Fibroblast of peridontal ligament (primary cell): ENCODE data around the gene PDHA1.
A peak's percentile ranks its signal among the peaks of the same experiment; 100 is the strongest.

Experiments
- DNase-seq: peaks from one replicate; pipeline ENCODE4 v3.0.0-alpha.2; 2010; ENCODE audit errors: extremely low read depth

Gene PDHA1

DNA sequence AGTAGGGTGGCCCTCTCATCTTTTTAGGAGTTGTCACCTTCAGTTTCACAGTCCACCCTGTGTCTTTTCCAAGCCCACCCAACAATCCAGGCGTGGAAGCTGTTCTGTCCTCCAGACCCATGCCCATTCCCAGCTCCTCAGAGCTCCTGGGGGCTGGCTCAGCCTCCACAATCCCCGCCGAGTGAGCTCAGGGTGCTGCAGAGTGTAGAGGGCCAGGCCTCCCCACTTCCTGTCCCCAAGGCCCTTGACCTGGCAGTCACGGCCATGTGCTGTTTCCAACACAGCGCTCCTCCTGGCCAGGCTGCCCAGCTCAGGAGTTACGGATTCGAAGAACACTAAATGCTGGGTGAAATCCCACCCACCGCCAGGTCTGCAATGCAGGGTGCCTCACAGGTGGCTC, 31.8 kb downstream of the PDHA1 start:
- no peak for DNase-seq

DNA sequence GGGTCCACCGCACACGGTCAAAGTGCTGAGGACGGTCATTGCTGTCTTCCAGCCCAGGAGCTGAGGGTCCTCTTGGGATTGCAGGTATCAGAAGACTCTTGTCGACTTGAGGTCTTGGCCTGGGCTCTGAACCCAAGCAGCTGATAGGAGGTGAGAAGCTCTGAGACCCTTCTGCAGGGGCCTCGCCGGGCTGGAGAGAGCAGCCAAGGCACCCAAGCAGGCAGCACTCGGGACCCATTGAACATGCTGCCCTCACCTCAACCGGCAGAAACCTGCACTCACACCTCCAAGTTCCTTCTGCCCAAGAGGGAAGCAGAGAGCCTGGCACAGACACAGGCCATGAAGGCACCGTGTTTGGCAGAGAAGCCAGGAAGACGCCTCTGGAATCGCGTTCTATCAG, 34.1 kb downstream of the PDHA1 start:
- no peak for DNase-seq

DNA sequence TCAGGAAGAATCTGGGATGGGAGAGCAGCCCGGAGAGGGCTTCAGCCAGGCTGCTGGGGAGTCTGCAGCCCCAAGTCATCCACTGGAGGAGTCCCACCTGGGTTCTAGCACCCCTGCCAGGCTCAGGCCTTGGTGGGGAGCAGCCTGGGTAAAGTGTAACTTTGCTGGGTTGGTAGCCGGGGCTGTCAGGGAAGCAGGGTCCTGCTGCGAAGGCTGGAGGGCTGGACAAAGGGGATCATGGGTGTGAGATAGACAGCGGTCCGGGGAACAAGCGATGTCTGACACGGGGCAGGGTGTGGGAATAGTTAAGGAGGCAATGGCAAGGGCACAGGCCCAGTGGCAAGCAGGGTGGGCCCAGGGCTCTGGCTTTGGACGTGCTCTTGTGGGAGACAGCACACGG, 37.6 kb downstream of the PDHA1 start:
- DNase-seq, result no peak

GRCh38 chrX:19382555-19383145, 38.9 kb downstream of the PDHA1 start:
- DNase-seq, result peak; percentile 8

DNA sequence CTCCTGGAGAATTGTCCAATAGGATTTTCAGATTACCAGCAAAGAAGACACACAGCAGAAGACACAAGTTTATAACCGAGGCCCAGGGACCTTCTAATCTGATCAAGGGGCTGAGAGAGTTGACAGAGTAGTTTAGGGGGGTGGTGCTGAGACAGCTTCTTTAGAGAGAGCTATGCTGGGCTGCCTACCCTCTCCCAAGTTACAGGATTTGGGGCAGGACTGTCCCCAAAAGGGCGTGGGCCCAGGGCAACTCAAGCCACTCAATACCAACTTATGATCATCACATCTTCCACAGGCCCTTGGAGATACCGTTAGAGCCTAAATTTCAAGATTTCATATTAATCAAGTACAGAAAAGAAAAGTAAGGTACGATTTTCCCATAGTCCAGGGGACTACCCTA, 43.0 kb downstream of the PDHA1 start:
- DNase-seq, result no peak

DNA sequence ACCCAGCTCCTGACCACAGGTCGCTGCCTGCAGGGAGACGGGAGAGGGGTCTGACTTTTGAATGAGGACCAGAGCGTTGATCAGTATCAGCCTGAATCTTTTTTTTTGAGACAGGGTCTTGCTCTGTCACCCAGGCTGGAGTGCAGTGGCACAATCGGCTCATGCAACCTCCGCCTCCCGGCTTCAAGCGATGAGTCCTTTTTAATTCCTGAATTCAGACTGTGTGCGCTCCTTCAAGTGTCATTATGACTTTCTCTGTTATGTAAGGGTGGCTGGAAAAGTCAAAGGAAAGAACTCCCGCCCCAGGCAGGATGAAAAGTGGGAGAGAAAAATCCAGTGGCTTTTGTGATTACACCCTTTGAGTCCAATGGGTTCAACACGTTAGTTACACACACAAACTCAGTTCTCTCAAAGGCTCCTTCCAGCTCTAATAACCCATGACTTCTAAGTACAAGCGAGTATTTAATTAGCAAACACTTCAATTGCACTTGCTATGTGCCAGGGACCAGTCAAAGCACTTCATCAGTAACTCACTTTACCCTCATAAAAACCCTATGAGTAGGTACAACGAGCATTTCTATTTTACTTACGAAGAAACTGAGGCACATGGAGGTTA, 44.4 kb downstream of the PDHA1 start:
- DNase-seq, result no peak

DNA sequence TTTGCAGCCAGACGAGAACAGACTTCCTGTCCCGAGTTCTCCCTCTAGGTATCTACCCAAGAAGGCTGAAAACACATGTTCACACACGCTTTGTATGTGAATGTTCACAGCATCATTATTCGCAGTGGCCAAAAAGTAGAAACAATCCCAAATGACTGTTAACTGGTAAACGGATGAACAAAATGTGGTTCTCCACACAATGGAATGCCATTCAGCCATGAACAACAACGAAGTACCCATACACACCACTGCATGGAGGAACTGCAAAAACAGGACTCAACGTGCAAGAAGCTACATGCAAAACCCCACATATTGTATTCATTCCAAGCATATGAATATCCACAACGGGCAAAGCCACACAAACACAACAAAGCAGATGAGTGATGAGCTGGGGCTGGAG, 45.0 kb downstream of the PDHA1 start:
- no peak for DNase-seq

DNA sequence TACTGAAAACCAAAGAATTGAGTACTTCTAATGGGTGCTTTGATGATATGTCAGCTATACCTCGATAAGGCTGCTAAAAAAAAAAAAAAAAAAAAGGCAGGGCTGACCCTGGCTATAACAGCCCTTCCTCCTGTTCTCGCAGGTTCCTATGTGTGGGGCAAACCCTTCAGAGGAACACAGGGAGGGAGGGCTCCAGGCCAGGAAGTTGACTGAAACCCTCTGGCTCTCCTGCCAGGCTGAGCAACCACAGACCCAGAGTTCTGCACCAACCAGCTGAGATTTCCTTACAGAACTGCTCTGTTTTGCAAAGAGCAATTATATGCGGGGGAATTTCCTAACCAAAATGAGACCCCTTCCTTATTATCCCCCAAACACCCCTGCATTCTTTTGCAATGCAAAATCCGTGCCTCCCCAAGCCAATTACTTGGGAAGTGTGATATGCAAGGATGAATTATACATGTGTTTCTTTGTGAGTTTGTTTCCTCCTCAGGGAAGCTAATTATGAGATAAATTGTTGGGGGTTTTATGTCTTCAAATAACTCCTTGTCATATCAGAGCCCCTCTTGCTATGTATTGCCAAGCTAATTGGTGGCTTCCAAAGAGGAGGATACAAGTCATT, 45.6 kb downstream of the PDHA1 start:
- no peak for DNase-seq

GRCh38 chrX:19392078-19392477, 48.4 kb downstream of the PDHA1 start:
- DNase-seq, result no peak

DNA sequence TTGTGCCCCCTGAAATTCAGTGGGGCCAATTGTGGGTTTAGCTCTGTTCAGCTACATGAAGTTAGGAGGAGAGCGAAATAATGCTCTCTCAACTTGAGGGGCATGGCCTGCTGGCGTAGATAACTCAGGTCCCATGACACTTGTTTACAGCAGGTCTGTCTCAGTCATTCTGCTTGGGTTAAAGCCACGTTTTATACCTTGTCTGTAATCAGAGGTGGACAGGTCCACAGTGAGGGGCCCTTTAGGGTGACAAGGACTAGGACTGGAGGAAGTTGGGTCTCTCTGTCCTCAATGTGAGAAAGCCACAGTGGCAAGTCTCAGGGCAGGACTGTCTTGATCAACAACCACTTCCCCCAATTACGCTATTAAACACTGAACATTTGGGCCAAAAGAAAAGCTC, 49.0 kb downstream of the PDHA1 start:
- DNase-seq, result no peak

- DNase-seq, result no peak
Observed at GRCh38 chrX:19403696-19404095, 60.0 kb downstream of the PDHA1 start.

DNA sequence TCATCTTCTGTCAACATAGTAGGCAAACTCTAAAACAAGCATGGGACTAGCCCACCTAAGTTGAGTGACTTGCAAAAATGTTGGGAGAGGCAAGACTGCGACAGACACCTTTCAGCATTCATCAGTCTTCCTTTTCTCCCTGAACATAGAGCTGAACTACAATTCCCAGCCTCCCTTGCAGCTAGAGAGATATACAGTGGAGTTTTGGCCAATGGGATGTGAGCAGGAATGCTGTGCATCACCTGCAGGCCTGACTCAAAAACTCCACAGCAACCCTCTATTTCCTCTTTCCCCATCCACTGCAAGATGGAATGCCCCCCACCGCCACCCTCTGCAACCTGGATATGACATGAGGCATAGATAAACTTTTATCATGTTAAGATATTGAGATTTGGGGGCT, 66.5 kb downstream of the PDHA1 start:
- DNase-seq, result no peak
